ENCODE data around the gene DHFR.

- no peak for TF ChIP-seq ZNF274 (IDR thresholded peaks at IDR 0.05; ENCODE audit: borderline replicate concordance, low read depth, low read length)
- TF ChIP-seq IRF2 (CRISPR knock-in tag; IDR thresholded peaks at IDR 0.05): no peak
- no peak for TF ChIP-seq HDAC3 (IDR thresholded peaks at IDR 0.05; ENCODE audit: borderline replicate concordance, partially characterized antibody)
- TF ChIP-seq TEAD1 (CRISPR knock-in tag; IDR thresholded peaks at IDR 0.05): no peak
- no peak for TF ChIP-seq USF1 (CRISPR knock-in tag; IDR thresholded peaks at IDR 0.05)
- TF ChIP-seq BCOR (IDR thresholded peaks at IDR 0.05): no peak
- no peak for TF ChIP-seq ZBTB26 (CRISPR knock-in tag; IDR thresholded peaks at IDR 0.05)
- no peak for TF ChIP-seq HCFC1 (IDR thresholded peaks at IDR 0.05; ENCODE audit: low read depth, low read length)
Measured at GRCh38 chr5:80701597-80701996, 46.8 kb upstream of the DHFR start.
